ENCODE results near the gene FUT8.

FUT8 gene

GRCh38 chr14:65581799-65582198, 169.3 kb downstream of the FUT8 start:
- TF ChIP-seq TCF12 (IDR thresholded peaks at IDR 0.05; ENCODE audit: low read depth) (no peak), TEAD4 (IDR thresholded peaks at IDR 0.05) (no peak), CEBPB (IDR thresholded peaks at IDR 0.05) (no peak), RAD21 (IDR thresholded peaks at IDR 0.05; ENCODE audit: low read depth) (no peak), CREB1 (IDR thresholded peaks at IDR 0.05; ENCODE audit: low read depth) (no peak), NFIC (IDR thresholded peaks at IDR 0.05) (no peak), EP300 (IDR thresholded peaks at IDR 0.05; ENCODE audit: borderline replicate concordance) (no peak), FOXM1 (IDR thresholded peaks at IDR 0.05; ENCODE audit: borderline replicate concordance, low read depth) (no peak), MAX (IDR thresholded peaks at IDR 0.05) (no peak), REST (IDR thresholded peaks at IDR 0.05; ENCODE audit: low read depth) (no peak), YY1 (IDR thresholded peaks at IDR 0.05; ENCODE audit: low read depth) (no peak), EGR1 (IDR thresholded peaks at IDR 0.05) (no peak)
- TF ChIP-seq, protein P1, sequence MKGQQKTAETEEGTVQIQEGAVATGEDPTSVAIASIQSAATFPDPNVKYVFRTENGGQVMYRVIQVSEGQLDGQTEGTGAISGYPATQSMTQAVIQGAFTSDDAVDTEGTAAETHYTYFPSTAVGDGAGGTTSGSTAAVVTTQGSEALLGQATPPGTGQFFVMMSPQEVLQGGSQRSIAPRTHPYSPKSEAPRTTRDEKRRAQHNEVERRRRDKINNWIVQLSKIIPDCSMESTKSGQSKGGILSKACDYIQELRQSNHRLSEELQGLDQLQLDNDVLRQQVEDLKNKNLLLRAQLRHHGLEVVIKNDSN (IDR thresholded peaks at IDR 0.05), result no peak

DNA sequence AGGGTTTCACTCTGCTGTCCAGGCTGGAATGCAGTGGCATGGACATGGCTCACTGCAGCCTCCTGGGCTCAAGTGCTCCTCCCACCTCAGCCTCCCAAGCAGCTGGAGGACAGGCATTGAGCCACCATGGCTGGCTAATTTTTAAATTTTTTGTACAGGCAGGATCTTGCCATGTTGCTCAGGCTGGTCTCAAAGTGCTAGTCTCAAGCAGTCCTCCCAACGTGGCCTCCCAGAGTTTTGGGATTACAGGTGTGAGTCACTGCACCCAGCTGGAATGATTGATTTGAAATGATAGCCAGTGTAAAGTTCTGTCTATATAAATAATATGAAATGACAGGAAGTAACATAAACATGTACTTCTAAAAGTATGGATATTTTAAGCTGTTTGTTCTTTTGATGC, 172.7 kb downstream of the FUT8 start:
- TF ChIP-seq EGR1 (IDR thresholded peaks at IDR 0.05) (no peak), TEAD4 (IDR thresholded peaks at IDR 0.05) (no peak), MAX (IDR thresholded peaks at IDR 0.05) (no peak), TAF1 (IDR thresholded peaks at IDR 0.05; ENCODE audit: low read depth) (no peak), CEBPB (IDR thresholded peaks at IDR 0.05) (no peak), REST (IDR thresholded peaks at IDR 0.05; ENCODE audit: low read depth) (no peak), FOXM1 (IDR thresholded peaks at IDR 0.05; ENCODE audit: borderline replicate concordance, low read depth) (no peak), ZBTB7A (IDR thresholded peaks at IDR 0.05; ENCODE audit: low read depth) (no peak)
- TF ChIP-seq, protein P1 (IDR thresholded peaks at IDR 0.05), result no peak

DNA sequence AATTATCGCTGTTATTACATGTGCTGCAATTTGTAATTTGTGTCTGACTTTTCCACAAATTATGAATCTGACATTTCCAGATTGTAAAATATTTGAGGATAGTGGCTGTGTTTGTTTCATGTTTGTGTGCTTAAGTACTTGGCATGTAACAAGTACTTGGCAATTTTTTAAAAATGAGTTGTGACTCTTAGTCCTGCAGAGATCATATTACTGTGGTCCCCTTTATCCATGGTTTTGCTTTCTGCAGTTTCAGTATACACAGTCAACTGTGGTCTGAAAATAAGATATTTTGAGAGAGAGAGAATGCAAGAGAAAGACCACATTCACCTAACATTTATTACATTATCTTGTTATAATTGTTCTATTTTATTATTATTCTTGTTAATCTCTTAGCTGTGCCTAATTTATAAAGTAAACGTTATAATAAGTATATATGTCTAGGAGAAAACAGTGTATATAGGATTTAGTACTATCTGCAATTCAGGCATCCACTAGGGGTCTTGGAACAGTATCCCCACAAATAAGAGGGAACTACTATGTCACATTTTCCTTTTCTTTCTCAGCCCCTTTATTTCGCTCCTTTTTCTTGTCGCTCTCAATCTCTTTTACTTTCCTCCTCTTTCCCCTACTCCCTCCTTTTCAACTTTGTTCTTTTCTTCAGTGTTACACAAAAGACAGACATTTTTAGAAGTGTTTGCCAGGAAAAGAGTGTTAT, 176.1 kb downstream of the FUT8 start:
- TF ChIP-seq TCF12 (IDR thresholded peaks at IDR 0.05; ENCODE audit: low read depth) (no peak), REST (IDR thresholded peaks at IDR 0.05; ENCODE audit: low read depth) (no peak), ZBTB7A (IDR thresholded peaks at IDR 0.05; ENCODE audit: low read depth) (no peak), MAX (IDR thresholded peaks at IDR 0.05) (no peak), CREB1 (IDR thresholded peaks at IDR 0.05; ENCODE audit: low read depth) (no peak), TAF1 (IDR thresholded peaks at IDR 0.05; ENCODE audit: low read depth) (no peak)

DNA sequence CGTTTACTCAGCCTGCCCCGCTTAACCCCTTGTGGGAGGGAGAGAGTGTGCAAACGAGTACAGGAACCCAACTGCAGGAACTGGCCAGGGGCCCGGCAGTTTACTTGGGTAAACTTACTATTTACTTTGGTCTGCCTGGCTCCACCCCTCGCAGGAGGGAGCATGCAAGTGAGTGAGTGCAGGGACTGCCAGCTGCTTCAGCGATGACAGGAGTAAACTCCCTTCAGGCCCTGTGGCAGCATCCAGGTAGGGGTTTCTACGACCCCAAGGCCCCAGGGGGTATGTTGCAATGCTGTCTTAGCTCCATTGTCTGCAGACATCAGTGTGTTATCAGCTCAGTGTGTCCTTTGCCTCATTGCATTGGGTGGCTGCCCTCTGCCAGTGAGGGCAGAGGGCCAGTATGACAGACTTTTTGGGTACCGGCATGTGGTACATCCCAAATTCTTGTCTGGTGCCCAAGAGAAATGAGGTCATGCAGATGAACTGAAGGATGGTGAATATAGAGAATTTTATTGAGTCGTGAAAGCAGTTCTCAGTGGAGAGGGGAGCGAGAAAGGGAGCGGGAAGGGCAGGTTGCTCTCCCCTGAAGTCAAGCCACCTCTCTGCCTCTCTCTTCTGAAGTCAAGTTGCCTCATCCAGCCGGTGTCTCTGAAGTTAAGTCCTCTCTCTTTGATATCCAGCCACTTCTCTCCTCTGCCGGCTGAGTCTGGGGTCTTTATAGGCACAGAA, 181.8 kb downstream of the FUT8 start:
- TF ChIP-seq TCF12 (IDR thresholded peaks at IDR 0.05; ENCODE audit: low read depth) (no peak), EP300 (IDR thresholded peaks at IDR 0.05; ENCODE audit: borderline replicate concordance) (no peak)
- TF ChIP-seq, protein P1 (IDR thresholded peaks at IDR 0.05), result no peak

Data from Ishikawa (cell line).